ENCODE results near the gene TKTL1. TPM values are rescaled to one million over a fixed set of nuclear protein-coding genes. Genes with fewer than 3 reads are reported as not detected.

TKTL1 gene
- total RNA-seq, 2 experiments from 2014 or later, result 0.23 TPM; not detected in 1

Other genes with a start within 250 kb of the TKTL1 start
- 10 to 100 TPM; 50.7 to 60.0 TPM for gene MECP2, start 198.1 kb upstream of the TKTL1 start, total RNA-seq
- gene OPN1LW, start 151.6 kb upstream of the TKTL1 start, total RNA-seq, result not detected
- gene OPN1MW, start 113.2 kb upstream of the TKTL1 start, total RNA-seq, result not detected
- gene OPN1MW2, start 76.0 kb upstream of the TKTL1 start, total RNA-seq, result not detected
- not detected for gene OPN1MW3, start 38.2 kb upstream of the TKTL1 start, total RNA-seq
- gene TEX28, start 671 bp upstream of the TKTL1 start, total RNA-seq, result not detected
- gene FLNA, start 78.8 kb downstream of the TKTL1 start, total RNA-seq, result 1,000 to 10,000 TPM in 1 of 2 experiments, 100 to 1,000 TPM in 1; 891 to 1,083 TPM
- gene EMD, start 83.5 kb downstream of the TKTL1 start, total RNA-seq, result 10 to 100 TPM; 75.9 to 89.4 TPM
- 1,000 to 10,000 TPM; 1,286 to 2,705 TPM for gene RPL10, start 102.6 kb downstream of the TKTL1 start, total RNA-seq
- 10 to 100 TPM; 12.6 to 13.4 TPM for gene DNASE1L1, start 113.5 kb downstream of the TKTL1 start, total RNA-seq
- 10 to 100 TPM; 43.8 to 49.0 TPM for gene TAFAZZIN, start 115.7 kb downstream of the TKTL1 start, total RNA-seq
- gene ATP6AP1, start 132.9 kb downstream of the TKTL1 start, total RNA-seq, result 10 to 100 TPM; 25.6 to 28.6 TPM
- gene GDI1, start 141.4 kb downstream of the TKTL1 start, total RNA-seq, result 100 to 1,000 TPM; 100 to 117 TPM
- 10 to 100 TPM; 40.9 to 50.0 TPM for gene FAM50A, start 148.3 kb downstream of the TKTL1 start, total RNA-seq
- gene PLXNA3, start 162.5 kb downstream of the TKTL1 start, total RNA-seq, result 10 to 100 TPM; 23.2 to 25.3 TPM
- gene LAGE3, start 183.5 kb downstream of the TKTL1 start, total RNA-seq, result 10 to 100 TPM; 34.7 to 43.0 TPM
- gene UBL4A, start 190.8 kb downstream of the TKTL1 start, total RNA-seq, result 10 to 100 TPM; 45.2 to 47.6 TPM
- gene SLC10A3, start 194.8 kb downstream of the TKTL1 start, total RNA-seq, result 10 to 100 TPM; 10.4 to 11.3 TPM
- 10 to 100 TPM; 27.6 to 30.5 TPM for gene FAM3A, start 220.4 kb downstream of the TKTL1 start, total RNA-seq